AG20443 (cell line): Measurements from ENCODE around the gene CEACAM16.

Experiments
- DNase-seq: peaks from one replicate; pipeline ENCODE4 v3.0.0; 2012; ENCODE audit warnings: low spot score, mixed read lengths

The CEACAM16 gene

GRCh38 chr19:44746616-44746945 lies 47.6 kb downstream of the CEACAM16 start:
- DNase-seq = no peak

GRCh38 chr19:44746946-44747738 lies 48.2 kb downstream of the CEACAM16 start:
- peak; percentile 95 for DNase-seq

DNA sequence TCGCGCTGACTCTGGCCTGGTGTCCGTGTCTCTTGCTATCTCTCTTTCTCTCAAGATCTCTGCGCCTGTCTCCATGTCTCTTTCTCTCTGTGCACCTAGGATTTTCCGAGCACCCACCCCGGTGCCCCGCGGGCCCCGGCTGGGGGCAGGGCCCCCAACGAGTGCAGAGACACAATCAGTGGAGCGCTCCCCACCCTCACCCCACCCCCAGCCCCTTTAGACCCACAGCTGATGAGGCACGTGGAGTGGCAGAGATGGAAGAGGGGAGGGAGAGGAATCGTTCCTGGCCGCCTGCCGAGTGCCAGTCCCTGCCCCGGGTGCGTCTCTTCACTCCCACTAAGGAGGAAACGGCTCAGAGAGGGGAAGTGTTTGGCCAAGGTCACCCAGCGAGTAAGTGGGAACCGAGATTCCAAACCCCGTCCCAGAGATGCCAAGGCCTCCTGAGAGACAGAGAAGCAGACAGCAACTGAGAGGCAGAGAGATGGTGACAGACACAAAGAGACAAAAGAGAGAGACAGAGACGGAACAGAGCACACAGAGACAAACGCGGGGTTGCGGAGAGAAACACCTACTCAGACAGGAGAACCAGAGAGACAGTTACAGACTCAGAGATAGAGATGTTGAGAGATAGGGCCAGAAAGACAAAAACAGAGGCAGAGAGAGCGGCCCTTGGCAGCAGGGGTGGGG lies 48.9 kb downstream of the CEACAM16 start:
- DNase-seq = peak; percentile 45

DNA sequence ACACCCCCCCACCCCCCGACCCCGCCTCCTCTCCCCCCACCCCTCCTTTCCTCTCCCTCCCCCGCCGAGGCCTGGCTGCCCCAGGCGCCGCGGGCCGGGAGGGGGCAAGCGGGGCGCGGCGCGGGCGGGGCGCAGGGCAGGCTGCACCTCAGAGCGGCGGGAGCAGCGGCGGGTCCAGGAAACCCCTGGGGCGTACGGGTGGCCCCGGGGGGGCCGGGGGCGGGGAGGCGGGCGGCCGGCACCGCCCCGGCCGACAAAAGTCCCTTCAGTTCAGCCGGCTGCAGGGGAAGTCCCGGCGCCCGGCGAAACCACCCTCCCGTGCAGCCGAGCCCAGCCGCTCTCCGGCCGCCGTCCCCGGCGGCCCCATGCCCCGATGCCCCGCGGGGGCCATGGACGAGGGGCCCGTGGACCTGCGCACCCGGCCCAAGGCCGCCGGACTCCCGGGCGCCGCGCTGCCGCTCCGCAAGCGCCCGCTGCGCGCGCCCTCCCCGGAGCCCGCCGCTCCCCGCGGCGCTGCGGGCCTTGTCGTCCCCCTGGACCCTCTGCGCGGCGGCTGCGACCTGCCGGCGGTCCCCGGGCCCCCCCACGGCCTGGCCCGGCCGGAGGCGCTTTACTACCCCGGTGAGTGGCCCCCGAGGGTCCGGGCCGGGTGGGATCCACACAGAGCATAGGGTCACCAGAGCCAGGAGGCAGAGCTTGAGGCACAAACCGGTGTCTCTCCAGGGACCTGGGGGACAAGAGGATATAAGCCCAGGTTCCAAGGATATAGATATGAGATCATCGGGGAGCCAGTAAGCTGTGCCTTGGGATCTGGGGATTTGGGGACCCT lies 49.7 kb downstream of the CEACAM16 start, which contains the start of gene BCL3:
Gene BCL3, plus strand, starts transcription at position 283 of the 829 bp plus-strand sequence. Its CDS starts 83 bp downstream, at position 366.
- peak; percentile 76 for DNase-seq

GRCh38 chr19:44749292-44749691 lies 50.3 kb downstream of the CEACAM16 start:
- no peak for DNase-seq

DNA sequence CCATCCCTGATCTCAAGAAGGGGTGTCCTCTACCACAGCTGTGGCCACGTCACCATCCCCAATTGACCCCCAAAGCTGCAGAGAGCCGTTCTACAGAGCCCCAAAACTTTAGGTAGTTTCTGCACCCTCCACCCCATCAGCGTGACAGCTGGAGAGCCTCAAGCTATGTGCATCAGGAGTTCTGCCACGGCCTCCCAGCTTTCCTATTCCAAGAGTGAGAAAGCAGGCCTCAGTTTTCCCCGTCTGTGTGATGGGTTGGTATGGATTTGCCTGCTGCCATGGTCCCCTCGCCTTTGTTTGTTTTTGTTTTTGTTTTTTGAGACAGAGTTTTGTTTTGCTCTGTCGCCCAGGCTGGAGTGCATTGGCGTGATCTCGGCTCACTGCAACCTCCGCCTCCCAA lies 51.0 kb downstream of the CEACAM16 start:
- DNase-seq = no peak

- no peak for DNase-seq
These were observed 53.3 kb downstream of the CEACAM16 start for GRCh38 chr19:44752123-44752815.

- DNase-seq = peak; percentile 83
These were observed 54.1 kb downstream of the CEACAM16 start for GRCh38 chr19:44752816-44753625.

DNA sequence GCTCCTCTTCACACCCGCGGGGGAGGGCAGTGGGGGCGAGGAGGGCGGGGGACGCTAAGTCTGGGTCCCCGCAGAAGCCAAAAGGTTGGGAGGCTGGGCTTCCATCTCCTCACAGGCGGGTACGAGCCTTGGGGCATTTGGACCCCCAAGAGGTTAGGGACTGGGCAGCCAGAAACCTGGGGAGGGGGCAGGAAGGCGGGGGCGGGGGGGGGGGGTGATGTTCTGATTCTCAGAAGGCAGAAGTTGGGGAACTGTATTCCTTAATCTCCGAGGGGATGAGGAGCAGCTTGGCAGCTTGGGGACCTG lies 54.6 kb downstream of the CEACAM16 start:
- DNase-seq = no peak

- peak; percentile 82 for DNase-seq
These were observed 55.2 kb downstream of the CEACAM16 start for GRCh38 chr19:44753932-44754749.

- no peak for DNase-seq
These were observed 55.8 kb downstream of the CEACAM16 start for GRCh38 chr19:44754750-44755080.

GRCh38 chr19:44755219-44755618 lies 56.3 kb downstream of the CEACAM16 start:
- no peak for DNase-seq

GRCh38 chr19:44756089-44756562 lies 57.2 kb downstream of the CEACAM16 start:
- no peak for DNase-seq

DNA sequence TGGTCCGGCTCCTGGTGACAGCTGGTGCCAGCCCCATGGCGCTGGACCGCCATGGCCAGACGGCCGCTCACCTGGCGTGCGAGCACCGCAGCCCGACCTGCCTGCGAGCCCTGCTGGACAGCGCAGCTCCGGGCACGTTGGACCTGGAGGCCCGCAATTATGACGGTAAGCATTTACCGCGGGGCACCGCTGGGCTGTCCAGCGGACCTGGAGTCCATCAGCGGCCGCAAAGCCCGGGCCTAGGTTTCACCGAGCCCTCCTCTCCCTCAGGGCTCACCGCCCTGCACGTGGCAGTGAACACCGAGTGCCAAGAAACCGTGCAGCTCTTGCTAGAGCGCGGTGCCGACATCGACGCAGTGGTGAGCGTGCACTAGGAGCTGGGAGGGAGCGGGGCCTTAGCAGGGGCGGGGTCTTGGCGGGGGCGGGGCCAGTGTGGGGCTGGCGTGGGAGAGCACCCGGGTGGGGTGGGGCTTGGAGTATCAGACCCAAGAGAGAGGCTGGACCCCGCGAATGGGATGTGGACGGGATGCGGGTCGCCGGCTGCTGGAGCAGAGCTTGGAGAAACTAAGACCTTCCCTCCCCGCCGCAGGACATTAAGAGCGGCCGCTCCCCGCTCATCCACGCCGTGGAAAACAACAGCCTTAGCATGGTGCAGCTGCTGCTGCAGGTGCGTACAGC lies 58.2 kb downstream of the CEACAM16 start:
- no peak for DNase-seq

- DNase-seq = no peak
These were observed 59.0 kb downstream of the CEACAM16 start for GRCh38 chr19:44757735-44758505.

GRCh38 chr19:44758596-44758995 lies 59.6 kb downstream of the CEACAM16 start:
- no peak for DNase-seq

GRCh38 chr19:44759083-44759804 lies 60.3 kb downstream of the CEACAM16 start:
- DNase-seq = no peak
